Measurements from ENCODE around the gene ARPC1B. TPM values are rescaled to one million over a fixed set of nuclear protein-coding genes. Genes with fewer than 3 reads are reported as not detected.
A peak's percentile ranks its signal among the peaks of the same experiment; 100 is the strongest.

ARPC1B gene
- total and polyA plus RNA-seq, 9 of the 15 experiments (the other 6 are each of a cell fraction or from before 2014, with no cell fraction given), result 6.7 to 357 (median 211) TPM

DNA sequence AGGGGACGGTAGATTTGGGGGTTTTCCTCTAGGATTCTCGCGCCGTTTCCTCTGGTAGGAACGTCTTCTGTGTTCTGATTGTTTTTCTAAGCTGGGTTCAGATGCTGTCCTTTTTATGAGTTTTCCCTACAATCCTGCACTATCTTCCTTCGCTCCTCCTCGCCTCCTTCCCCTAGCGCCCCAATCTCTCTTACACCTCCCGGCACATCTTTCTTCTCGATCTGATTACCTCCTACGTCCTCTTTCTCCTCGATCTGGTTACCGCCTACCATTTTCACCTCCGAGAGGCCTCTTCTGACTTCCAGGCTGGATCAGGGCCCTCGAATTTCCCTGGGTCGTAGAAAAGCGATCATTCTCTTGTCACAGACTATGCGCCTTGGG lies 34.7 kb downstream of the ARPC1B start (continued):
- TF ChIP-seq, protein P1, sequence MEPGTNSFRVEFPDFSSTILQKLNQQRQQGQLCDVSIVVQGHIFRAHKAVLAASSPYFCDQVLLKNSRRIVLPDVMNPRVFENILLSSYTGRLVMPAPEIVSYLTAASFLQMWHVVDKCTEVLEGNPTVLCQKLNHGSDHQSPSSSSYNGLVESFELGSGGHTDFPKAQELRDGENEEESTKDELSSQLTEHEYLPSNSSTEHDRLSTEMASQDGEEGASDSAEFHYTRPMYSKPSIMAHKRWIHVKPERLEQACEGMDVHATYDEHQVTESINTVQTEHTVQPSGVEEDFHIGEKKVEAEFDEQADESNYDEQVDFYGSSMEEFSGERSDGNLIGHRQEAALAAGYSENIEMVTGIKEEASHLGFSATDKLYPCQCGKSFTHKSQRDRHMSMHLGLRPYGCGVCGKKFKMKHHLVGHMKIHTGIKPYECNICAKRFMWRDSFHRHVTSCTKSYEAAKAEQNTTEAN (CRISPR knock-in tag; IDR thresholded peaks at IDR 0.05), result no peak
- TF ChIP-seq ILK (tag; IDR thresholded peaks at IDR 0.05; ENCODE audit: borderline replicate concordance, low read depth), result no peak
- TF ChIP-seq ZNF140 (CRISPR knock-in tag; IDR thresholded peaks at IDR 0.05), result no peak
- TF ChIP-seq ZKSCAN1 (IDR thresholded peaks at IDR 0.05; ENCODE audit: low read depth, low read length), result no peak
- TF ChIP-seq ARNT (IDR thresholded peaks at IDR 0.05), result peak; percentile 15 to 19; a peak in 3 of 4 replicates
- TF ChIP-seq, protein P2, sequence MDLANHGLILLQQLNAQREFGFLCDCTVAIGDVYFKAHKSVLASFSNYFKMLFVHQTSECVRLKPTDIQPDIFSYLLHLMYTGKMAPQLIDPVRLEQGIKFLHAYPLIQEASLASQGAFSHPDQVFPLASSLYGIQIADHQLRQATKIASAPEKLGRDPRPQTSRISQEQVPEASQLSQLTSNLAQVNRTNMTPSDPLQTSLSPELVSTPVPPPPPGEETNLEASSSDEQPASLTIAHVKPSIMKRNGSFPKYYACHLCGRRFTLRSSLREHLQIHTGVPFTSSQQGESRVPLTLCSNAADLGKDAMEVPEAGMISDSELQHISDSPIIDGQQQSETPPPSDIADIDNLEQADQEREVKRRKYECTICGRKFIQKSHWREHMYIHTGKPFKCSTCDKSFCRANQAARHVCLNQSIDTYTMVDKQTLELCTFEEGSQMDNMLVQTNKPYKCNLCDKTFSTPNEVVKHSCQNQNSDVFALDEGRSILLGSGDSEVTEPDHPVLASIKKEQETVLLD (IDR thresholded peaks at IDR 0.05), result 0 out of 2 replicates have a peak, but pooled peaks have one; percentile 50
- no peak for TF ChIP-seq DEAF1 (CRISPR knock-in tag; IDR thresholded peaks at IDR 0.05)
- TF ChIP-seq, protein P3, sequence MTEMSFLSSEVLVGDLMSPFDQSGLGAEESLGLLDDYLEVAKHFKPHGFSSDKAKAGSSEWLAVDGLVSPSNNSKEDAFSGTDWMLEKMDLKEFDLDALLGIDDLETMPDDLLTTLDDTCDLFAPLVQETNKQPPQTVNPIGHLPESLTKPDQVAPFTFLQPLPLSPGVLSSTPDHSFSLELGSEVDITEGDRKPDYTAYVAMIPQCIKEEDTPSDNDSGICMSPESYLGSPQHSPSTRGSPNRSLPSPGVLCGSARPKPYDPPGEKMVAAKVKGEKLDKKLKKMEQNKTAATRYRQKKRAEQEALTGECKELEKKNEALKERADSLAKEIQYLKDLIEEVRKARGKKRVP (CRISPR knock-in tag; IDR thresholded peaks at IDR 0.05), result no peak
- no peak for TF ChIP-seq PRMT5 (CRISPR knock-in tag; IDR thresholded peaks at IDR 0.05)
- TF ChIP-seq SOX6 (IDR thresholded peaks at IDR 0.05), result no peak
- TF ChIP-seq RFX5 (IDR thresholded peaks at IDR 0.05; ENCODE audit: low read depth, low read length), result no peak
- no peak for TF ChIP-seq TFAM (CRISPR knock-in tag; conservative IDR thresholded peaks at IDR 0.05)
- TF ChIP-seq KHSRP (IDR thresholded peaks at IDR 0.05), result no peak
- no peak for TF ChIP-seq POLR2AphosphoS2 (IDR thresholded peaks at IDR 0.05; ENCODE audit: low read length)
- TF ChIP-seq NFIC (IDR thresholded peaks at IDR 0.05), result no peak
- TF ChIP-seq, protein P4, sequence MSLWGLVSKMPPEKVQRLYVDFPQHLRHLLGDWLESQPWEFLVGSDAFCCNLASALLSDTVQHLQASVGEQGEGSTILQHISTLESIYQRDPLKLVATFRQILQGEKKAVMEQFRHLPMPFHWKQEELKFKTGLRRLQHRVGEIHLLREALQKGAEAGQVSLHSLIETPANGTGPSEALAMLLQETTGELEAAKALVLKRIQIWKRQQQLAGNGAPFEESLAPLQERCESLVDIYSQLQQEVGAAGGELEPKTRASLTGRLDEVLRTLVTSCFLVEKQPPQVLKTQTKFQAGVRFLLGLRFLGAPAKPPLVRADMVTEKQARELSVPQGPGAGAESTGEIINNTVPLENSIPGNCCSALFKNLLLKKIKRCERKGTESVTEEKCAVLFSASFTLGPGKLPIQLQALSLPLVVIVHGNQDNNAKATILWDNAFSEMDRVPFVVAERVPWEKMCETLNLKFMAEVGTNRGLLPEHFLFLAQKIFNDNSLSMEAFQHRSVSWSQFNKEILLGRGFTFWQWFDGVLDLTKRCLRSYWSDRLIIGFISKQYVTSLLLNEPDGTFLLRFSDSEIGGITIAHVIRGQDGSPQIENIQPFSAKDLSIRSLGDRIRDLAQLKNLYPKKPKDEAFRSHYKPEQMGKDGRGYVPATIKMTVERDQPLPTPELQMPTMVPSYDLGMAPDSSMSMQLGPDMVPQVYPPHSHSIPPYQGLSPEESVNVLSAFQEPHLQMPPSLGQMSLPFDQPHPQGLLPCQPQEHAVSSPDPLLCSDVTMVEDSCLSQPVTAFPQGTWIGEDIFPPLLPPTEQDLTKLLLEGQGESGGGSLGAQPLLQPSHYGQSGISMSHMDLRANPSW (CRISPR knock-in tag; IDR thresholded peaks at IDR 0.05), result no peak
- no peak for TF ChIP-seq HDAC8 (tag; IDR thresholded peaks at IDR 0.05)
- peak; percentile 87 for TF ChIP-seq NKRF (IDR thresholded peaks at IDR 0.05; ENCODE audit: borderline replicate concordance)
- TF ChIP-seq ZEB2 (IDR thresholded peaks at IDR 0.05), result peak; percentile 76
- TF ChIP-seq, protein P5, sequence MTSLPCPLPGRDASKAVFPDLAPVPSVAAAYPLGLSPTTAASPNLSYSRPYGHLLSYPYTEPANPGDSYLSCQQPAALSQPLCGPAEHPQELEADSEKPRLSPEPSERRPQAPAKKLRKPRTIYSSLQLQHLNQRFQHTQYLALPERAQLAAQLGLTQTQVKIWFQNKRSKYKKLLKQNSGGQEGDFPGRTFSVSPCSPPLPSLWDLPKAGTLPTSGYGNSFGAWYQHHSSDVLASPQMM (CRISPR knock-in tag; IDR thresholded peaks at IDR 0.05), result no peak
- peak; percentile 94 for TF ChIP-seq LARP7 (IDR thresholded peaks at IDR 0.05)

All from K562 (cell line).